Measurements from ENCODE around the gene DMGDH.

- TF ChIP-seq EZH2 (IDR thresholded peaks at IDR 0.05; ENCODE audit: borderline replicate concordance, low read depth, low read length, severe bottlenecking) (no peak), POLR2AphosphoS5 (IDR thresholded peaks at IDR 0.05; ENCODE audit: insufficient read depth, low read depth, low read length) (no peak), POLR2A (IDR thresholded peaks at IDR 0.05; ENCODE audit: low read depth, low read length) (no peak), GATA2 (IDR thresholded peaks at IDR 0.05; ENCODE audit: insufficient read depth, insufficient read length, low read depth, low read length) (no peak), MYC (IDR thresholded peaks at IDR 0.05; ENCODE audit: low read depth, low read length) (no peak), FOS (IDR thresholded peaks at IDR 0.05; ENCODE audit: borderline replicate concordance, insufficient read depth, low read length) (no peak)
- TF ChIP-seq, protein P1, sequence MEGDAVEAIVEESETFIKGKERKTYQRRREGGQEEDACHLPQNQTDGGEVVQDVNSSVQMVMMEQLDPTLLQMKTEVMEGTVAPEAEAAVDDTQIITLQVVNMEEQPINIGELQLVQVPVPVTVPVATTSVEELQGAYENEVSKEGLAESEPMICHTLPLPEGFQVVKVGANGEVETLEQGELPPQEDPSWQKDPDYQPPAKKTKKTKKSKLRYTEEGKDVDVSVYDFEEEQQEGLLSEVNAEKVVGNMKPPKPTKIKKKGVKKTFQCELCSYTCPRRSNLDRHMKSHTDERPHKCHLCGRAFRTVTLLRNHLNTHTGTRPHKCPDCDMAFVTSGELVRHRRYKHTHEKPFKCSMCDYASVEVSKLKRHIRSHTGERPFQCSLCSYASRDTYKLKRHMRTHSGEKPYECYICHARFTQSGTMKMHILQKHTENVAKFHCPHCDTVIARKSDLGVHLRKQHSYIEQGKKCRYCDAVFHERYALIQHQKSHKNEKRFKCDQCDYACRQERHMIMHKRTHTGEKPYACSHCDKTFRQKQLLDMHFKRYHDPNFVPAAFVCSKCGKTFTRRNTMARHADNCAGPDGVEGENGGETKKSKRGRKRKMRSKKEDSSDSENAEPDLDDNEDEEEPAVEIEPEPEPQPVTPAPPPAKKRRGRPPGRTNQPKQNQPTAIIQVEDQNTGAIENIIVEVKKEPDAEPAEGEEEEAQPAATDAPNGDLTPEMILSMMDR (IDR thresholded peaks at IDR 0.05; ENCODE audit: extremely low read depth in 1 of 2, insufficient read depth in 1 of 2, low read depth in 1 of 2, low read length in 2 of 2): no peak
- TF ChIP-seq, protein P2, sequence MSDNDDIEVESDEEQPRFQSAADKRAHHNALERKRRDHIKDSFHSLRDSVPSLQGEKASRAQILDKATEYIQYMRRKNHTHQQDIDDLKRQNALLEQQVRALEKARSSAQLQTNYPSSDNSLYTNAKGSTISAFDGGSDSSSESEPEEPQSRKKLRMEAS (IDR thresholded peaks at IDR 0.05; ENCODE audit: insufficient read depth, insufficient read length): no peak
These were observed 38.6 kb downstream of the DMGDH start for GRCh38 chr5:79030663-79031484.
